ENCODE results near the gene KRT86.

DNA sequence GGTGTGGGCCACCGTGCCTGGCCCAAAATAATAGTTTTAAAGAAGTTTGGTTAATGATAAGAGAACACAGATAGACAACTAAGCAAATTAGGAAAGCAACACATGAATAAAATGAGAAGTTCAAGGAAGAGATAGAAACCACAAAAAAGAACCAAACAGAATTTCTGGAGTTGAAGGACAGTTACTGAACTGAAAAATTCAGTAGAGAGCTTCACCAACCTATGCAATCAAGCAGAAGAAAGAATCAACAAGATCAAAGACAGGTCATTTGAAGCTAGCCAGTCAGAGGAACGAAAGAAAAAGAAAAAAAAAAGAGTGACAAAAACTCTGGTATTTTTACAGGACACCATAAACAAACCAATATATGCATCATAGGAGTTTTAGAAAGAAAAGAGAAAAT lies 62.2 kb downstream of the KRT86 start:
- TF ChIP-seq EZH2phosphoT487 (conservative IDR thresholded peaks at IDR 0.05; ENCODE audit: low read length): no peak
- TF ChIP-seq, protein P1, sequence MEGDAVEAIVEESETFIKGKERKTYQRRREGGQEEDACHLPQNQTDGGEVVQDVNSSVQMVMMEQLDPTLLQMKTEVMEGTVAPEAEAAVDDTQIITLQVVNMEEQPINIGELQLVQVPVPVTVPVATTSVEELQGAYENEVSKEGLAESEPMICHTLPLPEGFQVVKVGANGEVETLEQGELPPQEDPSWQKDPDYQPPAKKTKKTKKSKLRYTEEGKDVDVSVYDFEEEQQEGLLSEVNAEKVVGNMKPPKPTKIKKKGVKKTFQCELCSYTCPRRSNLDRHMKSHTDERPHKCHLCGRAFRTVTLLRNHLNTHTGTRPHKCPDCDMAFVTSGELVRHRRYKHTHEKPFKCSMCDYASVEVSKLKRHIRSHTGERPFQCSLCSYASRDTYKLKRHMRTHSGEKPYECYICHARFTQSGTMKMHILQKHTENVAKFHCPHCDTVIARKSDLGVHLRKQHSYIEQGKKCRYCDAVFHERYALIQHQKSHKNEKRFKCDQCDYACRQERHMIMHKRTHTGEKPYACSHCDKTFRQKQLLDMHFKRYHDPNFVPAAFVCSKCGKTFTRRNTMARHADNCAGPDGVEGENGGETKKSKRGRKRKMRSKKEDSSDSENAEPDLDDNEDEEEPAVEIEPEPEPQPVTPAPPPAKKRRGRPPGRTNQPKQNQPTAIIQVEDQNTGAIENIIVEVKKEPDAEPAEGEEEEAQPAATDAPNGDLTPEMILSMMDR (IDR thresholded peaks at IDR 0.05; ENCODE audit: insufficient read depth, low read length, poor library complexity, severe bottlenecking): no peak

Measured in SU-DHL-6 (cell line).